Embryonic facial prominence (tissue), 1 donor: ENCODE results near the gene CCDC159.
"Not testable (repeated sequence)": the region's sequence is repeated elsewhere in the genome, so short reads cannot be mapped to it uniquely, and the experiment has no call there.

Source experiments
- DNase-seq: peaks from one replicate; pipeline ENCODE4 v3.0.0-alpha.2; 2016; ENCODE audit errors: extremely low spot score

Gene CCDC159

GRCh38 chr19:11365557-11366117 is 19.3 kb downstream of the CCDC159 start:
- DNase-seq, result no peak

DNA sequence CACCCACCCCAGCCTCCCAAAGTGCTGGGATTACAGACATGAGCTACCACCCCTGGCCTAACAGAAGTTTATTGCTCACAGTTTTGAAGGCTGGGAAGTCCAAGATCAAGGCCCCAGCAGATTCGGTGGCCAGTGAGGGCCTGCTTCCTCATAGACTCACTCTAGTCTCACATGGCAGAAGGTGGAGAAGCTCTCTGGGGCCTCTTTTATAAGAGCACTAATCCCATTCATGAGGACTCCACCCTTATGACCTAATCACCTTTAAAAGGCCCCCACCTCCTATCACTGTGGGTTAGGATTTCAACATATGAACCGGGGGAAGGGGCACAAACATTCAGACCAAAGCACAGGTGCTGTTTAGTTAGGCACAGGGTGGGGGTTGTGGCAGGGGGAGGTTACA is 21.2 kb downstream of the CCDC159 start:
- DNase-seq, result no peak

DNA sequence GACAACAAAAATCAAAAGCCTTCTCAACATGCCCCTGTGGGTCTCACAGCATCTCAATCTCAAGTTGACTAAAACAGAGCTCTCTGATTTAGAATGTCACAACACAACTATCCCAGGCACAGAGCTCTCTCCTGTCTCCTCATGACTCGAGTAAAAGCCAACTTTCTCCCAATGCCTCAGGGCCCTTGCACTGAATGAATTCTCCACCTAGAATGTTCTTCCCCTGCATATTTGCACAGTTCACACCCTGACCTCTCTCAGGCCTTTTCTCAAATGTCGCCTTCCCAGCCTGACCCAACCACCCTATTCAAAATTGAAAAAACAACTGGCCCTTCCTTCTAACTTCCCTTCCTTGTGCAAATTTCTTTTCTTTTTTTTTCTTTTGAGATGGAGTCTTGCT is 24.4 kb downstream of the CCDC159 start:
- no peak for DNase-seq

- no peak for DNase-seq
Observed at GRCh38 chr19:11373166-11373884, 27.0 kb downstream of the CCDC159 start.

- DNase-seq, result no peak
Observed at GRCh38 chr19:11373885-11374432, 27.6 kb downstream of the CCDC159 start.

- DNase-seq, result peak; percentile 100
Observed at GRCh38 chr19:11374433-11375142, 28.3 kb downstream of the CCDC159 start, which contains the start of gene SWSAP1. Gene SWSAP1 (plus strand): TSS chr19:11374666. CDS start chr19:11374681, 15 bp downstream.

DNA sequence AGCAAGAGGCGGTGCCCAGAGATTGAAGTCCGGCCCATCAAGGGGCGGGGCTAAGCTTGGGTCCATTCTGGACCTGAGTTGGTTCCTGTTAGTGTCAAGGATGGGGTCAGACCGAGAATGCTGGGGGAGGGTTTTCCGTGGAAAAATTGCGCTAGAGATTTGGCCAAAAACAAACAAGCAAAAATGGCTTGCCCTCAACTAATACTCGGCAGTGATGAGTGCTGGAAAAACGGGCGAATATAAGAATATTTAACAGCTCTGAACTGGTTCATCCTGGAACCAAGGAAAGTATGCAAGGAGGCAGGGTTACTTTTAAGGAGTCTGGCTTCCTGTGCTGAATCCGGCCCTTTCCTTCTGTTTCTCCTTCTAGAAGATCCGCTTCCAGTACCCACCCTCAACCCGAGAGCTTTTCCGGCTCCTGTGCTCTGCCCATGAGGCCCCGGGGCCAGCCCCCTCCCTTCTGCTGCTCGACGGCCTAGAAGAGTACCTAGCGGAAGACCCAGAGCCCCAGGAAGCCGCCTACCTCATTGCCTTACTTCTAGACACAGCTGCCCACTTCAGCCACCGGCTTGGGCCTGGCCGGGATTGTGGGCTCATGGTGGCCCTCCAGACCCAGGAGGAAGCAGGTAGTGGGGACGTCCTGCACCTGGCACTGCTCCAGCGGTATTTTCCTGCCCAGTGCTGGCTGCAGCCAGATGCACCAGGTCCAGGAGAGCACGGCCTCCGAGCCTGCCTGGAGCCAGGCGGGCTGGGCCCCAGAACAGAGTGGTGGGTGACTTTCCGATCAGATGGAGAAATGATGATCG is 29.0 kb downstream of the CCDC159 start:
- DNase-seq, result no peak

DNA sequence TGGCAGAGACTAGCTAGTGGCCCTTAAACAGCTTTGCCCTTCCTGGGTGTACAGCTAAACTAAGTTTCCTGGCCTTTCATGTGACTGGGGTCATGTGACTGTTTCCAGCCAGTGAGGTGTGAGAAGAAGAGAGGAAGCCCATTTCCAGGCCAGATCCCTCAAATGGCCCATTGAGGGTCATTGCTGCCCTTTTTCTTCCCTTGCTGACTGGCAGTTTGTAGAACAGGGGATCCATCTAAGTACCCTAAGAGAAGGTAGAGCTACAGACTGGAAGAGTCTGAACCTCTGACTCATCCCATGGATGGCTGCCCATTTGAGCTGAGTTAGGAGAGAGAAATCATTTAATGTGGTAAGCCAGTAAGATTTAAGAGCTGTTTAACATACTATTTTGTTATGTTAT is 30.9 kb downstream of the CCDC159 start:
- DNase-seq, result no peak

- no peak for DNase-seq
Observed at GRCh38 chr19:11377756-11378155, 31.4 kb downstream of the CCDC159 start.

DNA sequence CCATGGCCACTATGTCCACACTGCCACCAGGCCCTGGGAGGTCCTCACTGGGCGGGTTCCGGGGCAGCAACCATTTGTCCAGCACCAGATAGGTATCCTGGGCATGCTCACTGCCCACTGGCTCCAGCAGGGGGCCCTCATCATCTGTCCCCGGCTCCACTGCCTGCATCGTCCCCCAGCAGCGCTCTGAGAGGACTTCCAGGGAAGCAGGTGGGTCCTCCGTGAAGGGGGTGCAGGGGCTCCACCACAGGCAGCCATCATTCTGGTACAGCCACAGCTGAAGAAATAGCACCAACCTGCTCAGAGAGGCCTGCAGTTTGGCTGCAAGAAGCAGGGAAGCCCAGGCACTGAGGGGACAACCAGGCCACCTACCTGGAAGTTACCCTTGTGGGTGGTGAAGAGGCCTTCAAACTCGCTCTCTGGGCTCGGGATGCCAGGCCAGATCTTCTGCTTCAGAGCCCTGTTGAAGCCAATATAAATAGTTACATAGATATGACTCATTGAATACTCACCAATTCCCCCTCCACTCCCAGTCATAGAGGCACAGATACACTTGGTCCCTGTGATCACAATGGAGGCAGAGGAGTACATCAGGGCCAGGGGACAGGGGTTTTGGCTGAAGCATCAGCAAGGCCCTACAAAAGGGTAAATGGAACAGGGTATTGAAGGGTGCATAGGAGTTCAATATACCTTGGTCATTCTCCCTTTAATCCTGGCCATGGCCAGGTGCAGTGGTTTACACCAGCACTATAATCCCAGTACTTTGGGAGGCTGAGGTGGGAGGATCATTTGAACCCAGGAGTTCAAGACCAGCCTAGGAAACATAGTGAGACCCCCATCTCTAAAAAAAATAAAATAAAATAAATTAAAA is 32.2 kb downstream of the CCDC159 start:
- DNase-seq, result no peak

GRCh38 chr19:11379269-11379845 is 33.0 kb downstream of the CCDC159 start:
- not testable (repeated sequence) for DNase-seq

DNA sequence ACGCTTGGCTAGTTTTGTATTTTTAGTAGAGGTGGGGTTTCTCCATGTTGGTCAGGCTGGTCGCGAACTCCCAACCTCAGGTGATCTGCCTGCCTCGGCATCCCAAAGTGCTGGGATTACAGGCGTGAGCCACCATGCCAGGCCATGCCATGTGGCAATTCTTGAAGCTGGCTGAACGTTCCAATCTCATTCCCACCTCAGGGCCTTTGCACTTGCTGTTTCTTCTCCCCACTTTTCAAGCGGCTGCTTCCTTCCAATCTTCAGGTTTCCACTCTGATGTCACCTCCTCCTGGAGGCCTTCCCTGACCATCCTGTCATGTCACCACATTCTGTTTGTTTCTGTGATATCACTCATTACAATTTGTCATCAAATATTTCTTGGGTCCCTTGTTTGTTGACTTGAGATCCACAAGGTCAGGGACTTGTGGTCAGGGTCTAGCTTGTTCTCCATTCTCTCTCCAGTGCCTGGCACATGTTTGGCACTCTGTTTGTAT is 33.6 kb downstream of the CCDC159 start:
- no peak for DNase-seq

- peak; percentile 92 for DNase-seq
Observed at GRCh38 chr19:11380653-11381537, 34.6 kb downstream of the CCDC159 start.

DNA sequence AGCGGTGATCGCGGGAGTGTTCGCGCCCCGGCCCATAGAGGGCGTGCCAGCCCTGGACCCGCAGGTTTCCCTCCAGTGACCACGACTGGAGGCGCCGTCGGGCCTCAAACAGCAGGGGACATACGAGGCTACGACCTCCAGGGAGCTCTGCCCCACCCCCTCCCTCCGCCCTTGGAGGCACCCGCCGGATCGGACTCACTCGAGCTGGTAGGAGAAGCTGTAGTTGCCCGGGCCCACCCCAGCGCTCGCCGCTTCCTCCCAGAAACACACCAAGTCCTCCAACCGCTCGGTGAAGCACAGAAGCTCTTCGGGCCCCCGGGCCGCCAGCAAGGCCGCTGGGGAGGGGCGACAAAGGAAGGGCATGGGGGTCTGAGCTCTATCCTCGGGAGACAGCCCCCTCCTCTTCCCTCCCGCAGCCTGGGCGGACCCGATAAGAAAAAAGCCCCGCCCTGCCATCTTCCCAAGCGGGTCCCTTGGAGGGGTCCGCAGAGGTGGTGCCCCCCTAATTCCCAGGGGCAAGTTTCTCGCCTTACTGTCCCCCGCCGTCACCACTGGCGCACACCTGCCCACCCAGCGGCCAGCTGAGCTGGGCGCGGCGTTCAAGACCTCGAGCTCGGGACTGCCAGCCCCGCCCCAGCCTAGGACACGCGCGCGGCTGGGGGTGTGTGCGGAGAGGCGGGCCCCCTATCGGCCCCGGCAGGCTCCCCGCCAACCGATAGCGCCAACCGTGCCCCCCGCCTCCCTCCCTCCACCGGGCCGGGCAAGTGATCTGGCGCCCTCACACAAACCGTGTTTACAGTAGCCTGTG is 36.8 kb downstream of the CCDC159 start:
- DNase-seq, result no peak

- DNase-seq, result no peak
Observed at GRCh38 chr19:11383706-11384048, 37.4 kb downstream of the CCDC159 start.

DNA sequence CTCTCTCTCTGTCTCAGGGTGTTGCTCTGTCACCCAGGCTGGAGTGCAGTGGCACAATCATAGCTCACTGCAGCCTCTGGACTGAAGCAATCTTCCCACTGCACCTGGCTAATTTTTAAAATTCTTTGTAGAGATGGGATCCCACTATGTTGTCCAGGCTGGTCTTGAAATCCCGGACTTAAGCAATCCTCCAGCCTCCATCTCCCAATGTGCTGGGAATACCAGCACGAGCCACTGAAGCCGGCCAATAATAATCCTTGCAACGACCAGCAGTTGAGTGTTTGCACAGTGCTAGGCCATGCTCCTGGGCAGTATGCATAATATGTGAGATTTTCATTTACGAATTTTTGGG is 38.4 kb downstream of the CCDC159 start:
- no peak for DNase-seq

- no peak for DNase-seq
Observed at GRCh38 chr19:11387162-11388034, 41.1 kb downstream of the CCDC159 start.

- no peak for DNase-seq
Observed at GRCh38 chr19:11390359-11390758, 44.0 kb downstream of the CCDC159 start.
